ELR (cell line): ENCODE measurements around the gene RAP1B.

Source experiments
- DNase-seq: peaks from one replicate; pipeline ENCODE4 v3.0.0-alpha.2; 2015; ENCODE audit warnings: low read depth

Gene RAP1B

DNA sequence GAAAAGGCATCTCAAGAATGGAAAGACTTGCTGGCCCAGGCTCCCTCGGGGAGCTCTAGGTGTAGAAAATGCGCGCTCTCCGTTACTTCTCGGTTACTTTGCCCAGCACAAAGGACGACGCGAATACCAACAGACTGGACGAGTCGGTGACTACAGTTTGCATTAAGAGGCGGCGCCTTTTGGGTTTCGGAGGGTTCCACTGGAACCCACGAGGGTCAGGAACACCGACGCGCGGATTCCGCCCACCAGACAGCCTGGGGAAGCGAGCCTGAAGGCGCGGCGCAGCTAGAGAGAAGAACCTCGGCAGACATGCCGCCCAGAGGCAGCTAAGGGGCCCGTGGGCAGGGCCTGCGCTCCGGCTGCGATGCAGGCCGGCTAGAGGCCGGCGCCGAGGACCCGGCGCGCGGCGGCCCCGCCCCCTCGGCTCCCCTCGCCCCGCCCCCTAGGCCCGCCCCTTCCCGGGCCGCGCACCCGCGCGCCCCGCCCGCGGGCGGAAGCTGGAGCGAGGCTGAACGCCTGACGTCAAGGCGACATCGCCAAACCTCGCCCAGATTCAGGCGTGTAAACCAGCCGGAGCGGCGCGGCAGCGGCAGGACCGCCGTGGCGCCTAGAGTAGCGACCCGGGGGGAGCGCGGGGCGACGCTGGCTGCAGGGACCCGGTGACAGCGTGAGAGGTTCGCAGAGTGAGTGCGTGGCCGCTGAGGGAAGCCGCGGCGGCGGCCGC lies at the start of gene RAP1B:
RAP1B (plus strand) TSS at position 530 of the 724 bp plus-strand sequence. CDS start 37,826 bp downstream, outside the sequence.
- peak; percentile 90 for DNase-seq

DNA sequence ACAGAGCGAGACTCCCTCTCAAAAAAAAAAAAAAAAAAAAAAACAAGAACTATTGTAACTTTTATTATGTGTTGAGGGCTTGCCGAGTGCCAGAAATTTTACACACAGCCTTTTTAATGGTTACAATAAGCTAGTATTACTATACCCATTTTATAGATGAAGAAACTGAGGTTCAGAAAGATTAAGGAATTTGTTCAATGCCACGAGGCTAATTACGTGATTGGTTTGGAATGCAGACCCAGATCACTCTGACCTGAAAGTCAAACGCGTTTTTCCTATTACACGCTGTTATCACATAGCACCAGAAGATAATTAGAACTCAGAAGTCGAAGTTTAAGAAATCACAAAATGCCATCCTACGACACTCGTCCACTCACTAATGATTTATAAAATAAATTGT lies 48.9 kb upstream of the RAP1B start:
- DNase-seq, result no peak

DNA sequence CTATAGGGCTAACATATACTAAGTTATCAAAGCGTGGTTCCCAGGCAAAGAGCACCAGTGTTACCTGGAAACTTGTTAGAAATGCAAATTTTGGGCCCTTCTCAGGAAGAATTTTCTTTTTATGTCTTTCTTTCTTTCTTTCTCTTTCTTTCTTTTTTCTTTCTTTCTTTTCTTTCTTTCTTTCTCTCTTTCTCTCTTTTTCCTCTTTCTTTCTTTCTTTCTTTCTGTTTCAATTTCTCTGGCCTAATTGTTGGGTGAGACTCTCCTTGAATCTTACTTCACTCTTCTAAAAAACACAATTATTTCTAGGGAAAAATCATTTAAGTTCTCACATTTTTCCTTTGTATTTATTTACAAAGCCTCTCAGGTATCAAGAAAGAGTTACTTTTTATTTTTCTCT lies 46.5 kb upstream of the RAP1B start:
- no peak for DNase-seq

GRCh38 chr12:68565391-68565903 lies 45.3 kb upstream of the RAP1B start:
- DNase-seq, result peak; percentile 95

GRCh38 chr12:68568922-68569569 lies 41.7 kb upstream of the RAP1B start:
- DNase-seq, result no peak

DNA sequence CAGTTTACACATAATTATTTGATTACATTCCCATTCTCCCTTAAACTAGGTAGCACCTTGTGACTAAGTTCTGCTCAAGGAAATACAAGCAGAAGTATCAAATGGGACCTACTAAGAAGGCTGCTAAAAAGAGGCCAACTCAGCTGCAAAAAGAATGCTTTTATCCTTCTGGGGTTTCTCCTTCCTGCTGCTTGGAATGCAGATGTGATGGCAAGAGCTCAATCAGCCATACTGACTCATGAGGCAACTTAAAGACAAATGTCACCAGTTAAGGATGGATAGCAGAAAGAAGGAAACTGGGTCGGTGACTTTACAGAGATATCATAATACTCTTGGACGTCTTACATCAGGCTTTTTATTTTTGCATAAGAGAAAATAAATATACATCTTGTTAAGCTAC lies 38.0 kb upstream of the RAP1B start:
- peak; percentile 18 for DNase-seq

- no peak for DNase-seq
Measured at GRCh38 chr12:68573406-68573805, 37.3 kb upstream of the RAP1B start.

DNA sequence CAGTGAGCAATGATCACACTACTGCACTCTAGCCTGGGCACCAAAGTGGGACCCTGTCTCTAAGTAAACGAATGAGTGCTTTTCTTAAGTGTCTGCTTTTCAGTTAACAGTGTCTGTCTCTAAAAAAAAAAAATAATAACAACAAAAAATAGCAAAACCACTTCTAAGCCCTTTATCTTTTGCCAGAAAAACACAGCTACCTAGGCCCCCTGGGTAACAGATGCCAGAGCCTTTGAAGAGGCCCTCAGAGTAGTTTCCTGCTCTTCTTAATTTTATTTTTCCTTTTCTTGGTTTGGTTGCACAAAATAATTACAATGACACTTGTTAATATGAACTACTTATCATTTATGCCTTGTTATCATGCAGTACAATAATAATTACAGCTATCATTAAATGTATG lies 32.8 kb upstream of the RAP1B start:
- DNase-seq, result no peak

DNA sequence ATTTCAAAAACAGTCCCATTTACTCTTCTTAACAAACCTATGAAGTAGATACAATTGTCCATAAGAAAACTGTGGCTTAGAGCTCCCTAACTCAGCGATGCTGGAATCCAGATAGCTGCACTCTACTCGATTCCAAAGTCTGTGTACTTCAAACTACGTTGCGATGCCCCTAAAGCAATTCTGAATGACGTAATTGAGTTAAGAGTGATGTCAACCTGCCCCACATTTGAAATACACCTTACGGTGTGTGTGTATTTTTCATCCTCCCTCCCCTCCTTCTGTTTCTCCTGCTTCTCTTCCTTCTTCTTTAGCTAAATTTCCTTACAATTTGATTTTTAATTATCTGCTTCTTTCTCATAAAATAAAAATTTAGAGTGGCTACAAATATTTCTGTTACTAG lies 31.9 kb upstream of the RAP1B start:
- no peak for DNase-seq

DNA sequence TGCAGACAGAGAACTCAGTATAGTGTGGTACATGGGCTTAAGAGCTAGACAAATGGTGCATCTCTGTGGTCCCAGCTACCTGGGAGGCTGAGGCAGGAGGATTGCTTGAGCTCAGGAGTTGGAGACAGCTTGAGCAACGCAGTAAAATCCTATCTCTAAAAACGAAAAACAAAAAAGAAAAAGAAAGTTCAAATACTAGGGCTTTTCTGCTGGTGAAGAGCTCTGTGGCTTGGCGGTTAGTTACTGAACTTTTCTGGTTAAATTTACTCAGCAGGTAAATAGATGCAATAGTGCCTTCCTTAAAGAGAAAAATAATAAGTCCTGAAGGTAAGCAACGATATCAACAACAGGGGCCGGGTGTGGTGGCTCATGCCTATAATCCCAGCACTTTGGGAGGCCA lies 31.4 kb upstream of the RAP1B start:
- DNase-seq, result no peak

GRCh38 chr12:68580911-68581310 lies 29.8 kb upstream of the RAP1B start:
- no peak for DNase-seq

DNA sequence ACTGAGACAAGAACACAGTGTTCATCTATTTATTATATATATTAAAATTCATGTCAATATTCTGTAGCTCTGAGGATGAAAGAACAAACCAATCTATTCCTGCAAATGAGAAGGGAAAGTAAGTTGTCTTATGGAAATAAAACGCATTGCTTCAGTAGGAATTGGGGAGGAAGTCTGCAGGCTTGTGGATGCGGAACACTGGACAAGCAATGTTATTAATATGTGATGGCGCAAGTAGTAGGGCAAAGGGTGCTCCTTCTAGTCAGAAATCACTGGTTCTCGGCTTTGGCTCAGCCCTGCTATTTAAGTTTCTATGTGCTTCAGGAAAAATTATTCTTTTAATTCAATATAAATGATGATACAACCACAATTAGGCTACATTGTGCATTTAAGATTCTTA lies 28.8 kb upstream of the RAP1B start:
- no peak for DNase-seq

DNA sequence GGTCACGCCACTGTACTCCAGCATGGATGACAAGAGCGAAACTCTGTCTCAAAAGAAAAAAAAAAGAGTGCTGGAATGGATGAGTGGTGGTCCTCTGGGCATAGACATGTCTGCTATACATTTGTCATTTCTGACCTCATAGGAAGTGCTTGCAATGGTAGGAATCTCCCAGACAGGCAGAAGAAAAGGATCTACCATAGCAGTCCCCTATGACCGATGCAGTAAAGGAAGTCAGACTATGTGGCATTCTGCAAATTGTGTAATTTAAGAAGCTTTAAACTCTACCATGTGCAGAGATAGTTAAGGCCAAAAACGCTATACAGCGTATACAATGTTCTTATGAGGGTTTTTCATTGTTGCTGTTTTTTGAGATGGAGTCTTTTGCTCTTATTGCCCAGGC lies 24.7 kb upstream of the RAP1B start:
- no peak for DNase-seq

GRCh38 chr12:68587448-68587873 lies 23.2 kb upstream of the RAP1B start:
- DNase-seq, result no peak

GRCh38 chr12:68589194-68589593 lies 21.5 kb upstream of the RAP1B start:
- no peak for DNase-seq

DNA sequence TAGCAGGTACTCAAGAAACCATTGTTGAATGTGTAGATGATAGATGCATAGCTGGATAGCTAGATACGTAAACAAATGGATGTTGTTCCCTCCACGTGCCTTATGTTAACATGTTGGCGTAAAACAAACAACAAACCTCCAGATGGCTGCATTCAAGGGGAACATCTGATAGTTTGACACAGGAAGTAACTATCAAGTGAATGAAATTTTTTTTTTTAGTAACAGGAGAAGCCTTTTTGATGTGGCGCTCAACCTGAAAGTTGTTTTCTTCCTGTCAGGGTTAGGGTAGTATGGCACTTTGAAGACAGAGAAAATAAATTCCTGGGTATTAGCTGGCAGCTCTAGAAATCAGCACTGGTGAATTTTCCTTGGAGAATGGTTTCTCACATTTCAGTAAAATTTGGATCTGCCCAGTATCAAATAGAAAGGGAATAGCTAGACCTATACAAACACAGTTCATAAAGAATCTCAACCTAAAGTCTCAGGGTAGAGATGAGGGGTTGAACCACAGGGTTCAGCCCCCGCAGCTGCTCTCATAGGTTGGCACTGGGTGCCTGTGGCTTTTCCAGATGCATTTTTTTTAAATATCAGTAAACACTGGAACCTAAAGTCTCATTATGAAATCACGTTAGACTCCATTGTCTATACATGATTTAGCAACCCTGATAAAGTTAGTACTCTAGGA lies 18.8 kb upstream of the RAP1B start:
- DNase-seq, result no peak

- DNase-seq, result no peak
Measured at GRCh38 chr12:68595241-68595640, 15.5 kb upstream of the RAP1B start.

GRCh38 chr12:68601767-68602166 lies 8.9 kb upstream of the RAP1B start:
- DNase-seq, result no peak

DNA sequence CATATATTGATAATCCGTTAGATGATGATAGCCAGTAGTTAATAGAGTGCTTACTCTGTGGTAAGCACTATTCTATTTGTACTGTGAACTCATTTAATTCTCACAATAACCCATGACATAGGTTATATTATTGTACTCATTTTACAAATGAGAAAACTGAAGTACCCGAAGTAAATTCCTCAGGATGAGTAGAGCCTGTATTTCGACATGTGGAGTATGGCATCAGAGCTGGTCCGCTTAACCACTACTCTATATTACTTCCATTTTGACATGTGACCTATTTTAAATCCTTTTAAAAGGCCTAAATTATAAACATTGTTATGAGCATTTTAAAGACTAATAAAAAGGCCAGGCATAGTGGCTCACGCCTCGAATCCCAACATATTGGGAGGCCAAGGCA lies 8.0 kb upstream of the RAP1B start:
- DNase-seq, result no peak

GRCh38 chr12:68608191-68608590 lies 2.5 kb upstream of the RAP1B start:
- DNase-seq, result no peak

DNA sequence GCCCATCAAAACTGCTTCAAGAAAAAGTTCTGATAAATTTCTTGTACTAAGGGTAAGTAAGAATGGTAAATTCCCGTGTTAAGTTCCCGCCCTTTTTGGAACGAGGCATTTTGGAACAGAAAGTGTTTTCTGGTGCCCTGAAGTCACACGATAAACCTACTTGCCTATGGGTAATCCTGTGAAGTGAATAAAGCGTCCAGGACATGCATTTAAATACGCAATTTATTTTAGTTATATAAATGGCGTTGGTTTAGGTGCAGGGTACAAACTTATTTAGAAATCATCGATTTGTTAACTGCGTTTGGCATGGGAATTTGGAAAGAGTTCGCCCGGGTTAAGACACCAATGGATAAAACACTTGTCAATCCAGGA lies 715 bp upstream of the RAP1B start:
- DNase-seq, result peak; percentile 58

DNA sequence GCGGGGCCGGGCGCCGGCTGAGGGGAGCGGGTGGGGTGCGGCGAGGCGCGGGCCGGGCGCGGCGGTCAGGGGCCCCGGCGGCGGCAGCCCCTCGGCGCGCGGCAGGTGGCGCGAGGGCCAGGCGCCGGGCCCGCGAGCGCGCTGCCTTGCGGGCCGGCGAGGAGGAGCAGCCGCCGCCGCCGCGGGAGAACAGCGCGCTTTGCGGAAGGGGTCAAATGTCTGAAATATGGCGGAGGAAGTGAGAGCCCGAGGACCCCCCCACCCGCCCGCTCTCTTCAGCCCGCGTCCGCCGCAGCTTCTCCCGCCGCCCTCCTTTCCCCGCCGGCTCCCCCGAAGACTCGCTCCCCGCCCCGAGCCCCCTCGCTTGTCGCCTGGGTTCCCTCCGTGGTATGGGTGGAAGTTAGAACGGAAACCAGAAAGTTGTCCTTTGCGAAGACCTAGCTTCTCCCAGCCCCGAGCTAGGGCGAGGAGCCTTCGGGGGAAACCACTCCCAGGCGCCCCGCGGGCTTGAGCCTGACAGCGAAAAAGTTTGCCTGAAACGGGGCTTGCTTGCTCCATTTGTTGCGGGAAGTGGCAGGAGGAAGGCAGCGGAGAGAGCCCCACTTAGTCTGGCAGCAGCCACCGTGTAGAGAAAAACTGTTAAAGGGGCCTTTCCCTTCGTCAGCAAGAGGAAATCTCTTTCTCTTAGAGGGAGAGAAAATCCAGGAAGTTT lies 551 bp downstream of the RAP1B start:
- DNase-seq, result peak; percentile 63

DNA sequence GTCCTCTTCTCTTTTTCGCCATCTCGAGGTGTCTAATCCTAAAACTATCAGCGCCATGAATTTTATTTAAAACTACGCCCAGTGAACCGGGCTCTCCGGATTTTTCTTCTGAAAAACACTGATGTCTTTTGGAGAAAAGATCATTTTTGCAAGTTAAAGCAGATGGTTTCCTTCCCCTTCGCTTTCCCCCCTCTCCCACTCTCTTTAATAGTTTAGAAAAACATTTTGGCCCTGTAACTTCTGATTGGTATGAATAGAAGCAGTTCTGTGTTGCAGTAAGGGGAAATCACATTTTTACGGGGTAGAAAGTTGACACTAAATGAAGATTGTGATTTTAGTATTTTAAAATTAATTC lies 1.1 kb downstream of the RAP1B start:
- no peak for DNase-seq
